Measurements from ENCODE around the gene NCKAP1.
A peak's percentile ranks its signal among the peaks of the same experiment; 100 is the strongest.
"Not testable (repeated sequence)": the region's sequence is repeated elsewhere in the genome, so short reads cannot be mapped to it uniquely, and the experiment has no call there.

NCKAP1 gene

DNA sequence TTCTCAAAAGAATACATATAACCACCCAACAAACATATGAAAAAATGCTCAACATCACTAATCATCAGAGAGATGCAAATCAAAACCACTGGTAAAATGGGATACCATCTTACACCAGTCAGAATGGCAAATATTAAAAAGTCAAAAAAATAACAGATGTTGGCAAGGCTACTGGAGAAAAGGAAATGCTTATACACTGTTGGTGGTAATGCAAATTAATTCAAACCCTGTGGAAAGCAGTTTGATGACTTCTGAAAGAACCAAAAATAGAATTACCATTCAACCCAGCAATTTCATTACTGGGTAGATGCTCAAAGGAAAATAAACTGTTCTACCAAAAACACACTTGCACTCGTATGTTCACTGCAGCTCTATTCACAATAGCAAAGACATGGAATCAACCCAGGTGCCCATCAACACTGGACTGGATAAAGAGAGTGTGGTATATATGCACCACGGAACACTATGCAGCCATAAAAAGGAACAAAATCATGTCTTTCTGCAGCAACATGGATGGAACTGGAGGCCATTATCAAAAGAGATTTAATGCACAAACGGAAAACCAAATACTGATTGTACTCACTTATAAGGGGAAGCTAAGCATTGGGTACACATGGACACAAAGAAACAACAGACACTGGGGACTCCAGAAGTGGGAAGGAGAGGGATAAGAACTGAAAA lies 38.8 kb downstream of the NCKAP1 start:
- DNase-seq: no peak

DNA sequence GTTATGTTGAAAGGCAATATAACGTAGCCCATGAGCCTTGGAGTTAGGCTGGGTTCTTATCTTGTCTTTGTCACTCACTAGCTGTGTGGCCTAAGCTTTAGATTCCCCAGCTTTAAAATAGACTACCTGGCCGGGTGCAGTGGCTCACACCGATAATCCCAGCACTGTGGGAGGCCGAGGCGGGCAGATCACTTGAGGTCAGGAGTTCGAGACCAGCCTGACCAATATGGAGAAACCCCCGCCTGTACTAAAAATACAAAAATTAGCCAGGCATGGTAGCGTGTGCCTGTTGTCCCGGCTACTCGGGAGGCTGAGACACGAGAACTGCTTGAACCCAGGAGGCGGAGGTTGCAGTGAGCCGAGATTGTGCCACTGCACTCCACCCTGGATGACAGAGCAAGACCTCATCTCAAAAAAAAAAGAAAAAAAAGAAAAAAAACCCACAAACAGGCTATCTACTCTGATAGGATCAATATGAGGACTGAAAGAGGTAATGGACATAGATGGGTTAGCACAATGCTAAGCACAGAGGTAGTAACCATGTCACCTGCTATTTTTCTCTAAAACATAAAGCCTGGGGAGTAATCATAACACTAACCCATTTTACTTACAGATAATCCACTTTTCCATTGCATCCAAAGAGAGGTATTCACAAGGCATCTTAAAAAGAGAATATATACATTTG lies 43.9 kb downstream of the NCKAP1 start:
- DNase-seq: no peak

DNA sequence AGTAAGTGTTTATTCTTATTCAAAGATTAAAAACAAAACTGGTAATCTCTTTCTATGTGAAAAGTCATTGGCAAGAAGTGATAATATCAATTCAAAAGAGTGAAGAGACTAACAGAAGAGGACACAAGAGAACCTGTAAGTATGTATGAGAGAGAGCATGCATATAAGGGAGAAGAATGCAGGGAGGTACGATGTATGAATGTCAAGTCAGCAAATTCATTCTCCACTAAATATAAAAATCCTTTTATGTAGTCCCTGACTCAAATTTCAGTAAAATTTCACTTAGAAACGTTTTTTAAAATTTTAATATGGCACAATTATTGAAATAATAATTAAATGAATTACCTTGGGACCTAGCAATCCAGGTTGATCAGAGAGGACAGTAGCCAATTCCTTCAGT lies 55.3 kb downstream of the NCKAP1 start:
- no peak for DNase-seq

DNA sequence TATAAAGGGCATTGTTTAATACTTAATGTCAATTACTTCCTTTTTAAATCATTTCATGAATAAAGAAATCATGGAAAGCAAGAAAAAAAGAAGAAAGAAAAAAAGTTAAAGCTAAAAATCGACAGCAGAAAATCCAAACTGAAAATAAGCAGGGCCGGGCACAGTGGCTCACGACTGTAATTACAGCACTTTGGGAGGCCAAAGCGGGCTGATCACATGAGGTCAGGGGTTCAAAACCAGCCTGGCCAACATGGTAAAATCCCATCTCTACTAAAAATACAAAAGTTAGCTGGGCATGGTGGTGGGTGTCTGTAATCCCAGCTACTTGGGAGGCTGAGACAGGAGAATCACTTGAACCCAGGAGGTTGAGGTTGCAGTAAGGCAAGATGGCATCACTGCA lies 56.8 kb downstream of the NCKAP1 start:
- not testable (repeated sequence) for DNase-seq

DNA sequence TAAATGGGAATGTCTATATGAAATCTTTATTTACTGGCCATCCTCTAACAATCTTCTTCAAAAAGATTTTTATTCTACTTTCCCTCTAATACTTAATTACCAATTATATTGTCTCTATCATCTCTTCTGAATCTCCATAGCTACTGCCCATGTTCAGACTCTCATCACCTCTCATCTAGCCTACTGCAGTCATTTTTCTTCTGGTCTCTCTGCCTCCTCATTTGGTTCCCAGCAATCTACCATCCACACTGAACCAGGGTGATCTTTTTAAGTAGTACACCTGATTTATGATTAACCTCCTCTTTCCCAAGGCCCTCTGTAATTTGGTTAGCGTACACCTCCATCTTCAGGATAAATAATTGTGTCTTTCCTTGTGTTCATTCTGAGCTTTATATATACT lies 57.6 kb downstream of the NCKAP1 start:
- DNase-seq: no peak

DNA sequence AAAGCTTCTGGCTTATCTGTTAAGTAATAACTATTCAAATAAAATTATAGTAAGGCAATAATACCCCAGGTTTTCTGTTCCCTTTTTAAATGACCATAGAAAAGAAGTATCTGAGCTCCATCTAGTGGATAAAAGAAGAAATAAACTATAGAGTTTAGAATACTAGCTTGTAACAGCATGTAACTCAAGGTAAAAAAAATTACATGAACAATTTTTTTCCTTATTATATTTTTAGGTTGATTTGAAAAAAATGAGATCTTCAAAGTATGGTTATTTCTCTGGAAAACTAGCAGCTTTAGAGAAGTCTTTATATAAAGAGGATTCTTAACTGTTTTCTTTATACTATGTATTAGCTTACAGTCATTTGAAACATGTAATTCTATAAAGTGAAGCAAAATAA lies 58.1 kb downstream of the NCKAP1 start:
- DNase-seq: peak; percentile 71

DNA sequence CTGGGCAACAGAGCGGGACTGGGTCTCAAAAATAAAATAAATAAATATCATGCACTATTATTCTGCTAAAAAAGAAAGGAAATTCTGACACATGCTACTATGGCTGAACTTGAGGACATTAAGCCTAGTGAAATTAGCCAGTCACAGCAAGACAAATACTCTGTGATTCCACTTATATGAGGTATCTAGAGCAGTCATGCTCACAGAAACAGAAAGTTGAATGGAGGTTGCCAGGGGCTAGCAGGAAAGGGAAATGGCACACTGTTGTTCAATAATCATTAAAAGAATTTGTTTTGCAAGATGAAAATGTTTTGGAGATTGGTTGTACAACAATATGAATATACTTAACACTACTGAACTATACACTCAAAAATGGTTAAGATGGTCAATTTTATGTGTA lies 60.8 kb downstream of the NCKAP1 start:
- no peak for DNase-seq

DNA sequence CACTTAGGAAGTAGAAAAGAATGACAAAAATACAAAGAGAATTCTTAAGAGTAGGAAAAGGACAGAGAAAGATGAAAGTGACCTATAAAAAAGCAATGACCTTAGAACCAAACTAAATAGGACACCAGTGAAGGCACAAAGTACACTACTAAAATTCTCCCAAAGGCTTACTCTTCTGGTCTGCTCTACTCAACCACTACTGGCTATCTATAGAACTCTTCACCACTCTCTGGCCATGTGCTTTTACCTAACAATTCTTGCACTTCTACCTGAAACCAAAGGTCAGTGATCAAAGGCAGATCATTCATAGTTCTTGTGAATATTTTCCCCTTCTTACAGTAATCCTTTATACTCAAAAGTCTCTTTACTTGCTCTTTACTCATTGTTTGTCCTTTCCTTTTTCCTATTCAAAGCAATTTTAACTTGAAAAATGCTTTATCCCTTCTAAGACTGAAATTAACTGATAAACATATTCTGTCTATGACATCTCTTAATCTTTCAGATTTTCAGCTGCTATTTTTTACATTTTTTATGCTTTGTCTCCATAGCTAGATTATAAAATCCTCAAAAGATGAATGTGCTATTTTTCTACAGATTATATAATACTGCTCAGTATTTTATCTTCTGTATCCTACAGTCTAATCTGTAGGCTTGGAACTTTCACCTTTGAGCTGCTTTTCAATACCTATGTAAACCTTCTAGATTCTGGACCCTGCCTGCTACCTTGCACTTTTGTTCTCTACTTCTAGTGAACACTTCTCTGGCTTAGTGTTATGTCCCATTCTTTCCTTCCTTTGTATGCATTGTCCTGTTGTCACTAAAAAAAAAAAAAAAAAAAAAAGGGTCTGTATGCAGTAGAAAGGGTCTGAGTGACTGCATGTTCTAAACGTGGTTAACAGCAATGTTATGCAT lies 64.6 kb downstream of the NCKAP1 start:
- DNase-seq: no peak

DNA sequence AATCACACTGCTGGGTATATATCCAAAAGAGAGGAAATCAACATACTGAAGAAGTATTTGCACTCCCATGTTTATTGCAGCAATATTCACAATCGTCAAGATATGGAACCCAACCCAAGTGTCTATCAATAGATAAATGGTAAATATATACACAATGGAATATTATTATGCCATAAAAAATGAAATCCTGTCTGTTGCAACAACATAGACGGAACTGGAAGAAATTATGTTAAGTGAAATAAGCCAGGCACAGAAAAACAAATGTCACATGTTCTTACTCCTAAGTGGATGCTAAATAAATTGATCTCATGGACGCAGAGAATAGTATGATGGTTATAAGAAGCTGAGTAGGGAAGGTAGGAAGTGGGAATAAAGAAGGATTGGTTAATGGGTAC lies 65.7 kb downstream of the NCKAP1 start:
- DNase-seq: no peak

DNA sequence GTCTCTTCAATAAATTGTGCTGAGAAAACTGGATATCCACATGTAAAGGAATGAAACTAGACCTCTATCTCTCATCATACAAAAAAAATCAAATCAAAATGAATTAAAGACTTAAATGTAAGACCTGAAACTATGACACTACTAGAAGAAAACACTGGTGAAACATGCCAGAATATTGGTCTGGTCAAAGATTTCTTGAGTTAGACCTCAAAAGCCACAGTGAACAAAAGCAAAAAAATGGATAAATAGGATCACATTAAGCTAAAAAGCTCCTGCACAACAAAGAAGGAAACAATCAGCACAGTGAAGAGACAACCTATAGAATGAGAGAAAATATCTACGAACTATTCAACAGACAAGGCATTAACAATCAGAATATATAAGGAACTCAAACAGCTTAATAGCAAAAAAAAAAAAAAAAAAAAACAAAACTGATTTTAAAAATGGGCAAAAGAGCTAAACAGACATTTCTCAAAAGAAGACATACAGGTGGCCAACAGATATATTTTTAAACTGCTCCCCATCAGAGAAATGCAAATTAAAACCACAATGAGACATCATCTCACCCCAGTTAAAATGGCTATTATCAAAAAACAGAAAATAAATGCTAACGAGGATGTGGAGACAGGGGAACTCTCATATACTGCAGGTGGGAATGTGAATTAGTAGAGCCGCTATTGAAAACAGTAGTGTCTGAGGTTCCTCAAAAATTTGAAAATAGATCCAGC lies 66.3 kb downstream of the NCKAP1 start:
- DNase-seq: no peak

DNA sequence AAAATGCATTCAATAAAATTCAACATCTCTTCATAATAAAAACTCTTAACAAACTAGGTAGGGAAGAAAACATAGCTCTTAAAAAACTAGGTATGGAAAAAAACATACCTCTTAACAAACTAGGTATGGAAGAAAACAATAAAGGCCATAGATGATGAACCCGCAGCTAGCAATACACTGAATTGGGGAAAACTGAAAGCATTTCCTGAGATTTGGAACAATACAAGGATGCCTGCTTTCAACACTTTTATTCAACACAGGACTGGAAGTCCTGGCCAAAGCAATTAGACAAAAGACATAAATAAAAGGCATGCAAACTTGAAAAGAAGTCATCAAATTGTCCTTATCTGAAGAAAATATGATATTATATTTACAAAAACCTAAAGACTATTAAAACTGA lies 67.8 kb downstream of the NCKAP1 start:
- no peak for DNase-seq

DNA sequence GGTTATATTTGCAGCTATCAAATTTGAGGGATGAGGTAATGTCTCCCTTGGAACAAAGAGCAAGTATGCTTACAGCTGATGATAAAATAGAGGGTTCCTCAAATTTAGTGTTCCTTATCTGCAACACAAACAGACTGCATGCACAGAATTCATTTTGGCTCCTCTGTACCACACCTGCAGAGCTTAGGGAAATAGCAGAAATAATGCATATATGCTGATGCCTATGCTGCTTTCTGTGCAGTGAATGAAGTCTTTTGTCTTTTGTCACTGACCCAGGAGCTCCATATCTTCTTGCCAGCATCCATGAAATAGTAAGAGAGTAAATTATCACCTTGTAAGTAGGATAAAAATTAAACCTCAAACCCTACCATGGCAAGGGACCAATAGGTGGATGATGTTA lies 69.8 kb downstream of the NCKAP1 start:
- DNase-seq: no peak

DNA sequence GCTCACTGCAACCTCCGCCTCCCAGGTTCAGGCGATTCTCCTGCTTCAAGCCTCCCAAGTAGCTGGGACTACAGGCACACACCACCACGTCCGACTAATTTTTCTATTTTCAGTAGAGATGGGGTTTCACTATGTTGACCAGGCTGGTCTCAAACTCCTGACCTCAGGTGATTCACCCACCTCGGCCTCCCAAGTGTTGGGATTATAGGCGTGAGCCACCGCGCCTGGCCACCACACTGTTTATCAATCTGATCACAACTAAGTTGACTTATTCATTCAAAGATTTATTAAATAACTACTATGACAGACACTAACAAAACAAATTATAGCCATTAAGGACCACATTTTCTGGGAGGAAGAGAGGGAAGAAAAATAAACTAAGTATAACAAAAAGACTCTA lies 71.9 kb downstream of the NCKAP1 start:
- DNase-seq: not testable (repeated sequence)

DNA sequence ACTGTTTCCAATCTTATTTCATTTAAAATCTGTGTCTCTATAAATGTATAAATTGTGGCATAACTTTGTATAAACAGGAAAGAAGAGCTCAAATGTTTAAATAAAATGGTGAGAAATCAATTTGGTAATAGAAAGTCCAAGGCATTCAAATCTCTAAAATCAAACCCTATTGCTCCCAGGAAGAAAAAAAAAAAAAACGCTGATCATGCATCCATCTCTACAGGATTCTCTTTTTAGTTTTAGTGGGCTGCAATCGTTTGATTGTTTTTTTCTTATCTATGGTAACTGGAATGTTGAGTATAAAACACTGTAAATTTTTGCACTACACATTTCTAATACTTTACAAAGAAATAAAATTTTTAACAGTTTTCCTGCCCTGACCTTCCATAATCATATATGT lies 75.6 kb downstream of the NCKAP1 start:
- no peak for DNase-seq

DNA sequence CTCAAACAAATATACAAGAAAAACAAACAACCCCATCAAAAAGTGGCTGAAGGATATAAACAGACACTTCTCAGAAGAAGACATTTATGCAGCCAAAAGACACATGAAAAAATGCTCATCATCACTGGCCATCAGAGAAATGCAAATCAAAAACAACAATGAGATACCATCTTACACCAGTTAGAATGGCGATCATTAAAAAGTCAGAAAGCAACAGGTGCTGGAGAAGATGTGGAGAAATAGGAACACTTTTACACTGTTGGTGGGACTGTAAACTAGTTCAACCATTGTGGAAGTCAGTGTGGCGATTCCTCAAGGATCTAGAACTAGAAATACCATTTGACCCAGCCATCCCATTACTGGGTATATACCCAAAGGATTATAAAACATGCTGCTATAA lies 77.4 kb downstream of the NCKAP1 start:
- DNase-seq: not testable (repeated sequence)

DNA sequence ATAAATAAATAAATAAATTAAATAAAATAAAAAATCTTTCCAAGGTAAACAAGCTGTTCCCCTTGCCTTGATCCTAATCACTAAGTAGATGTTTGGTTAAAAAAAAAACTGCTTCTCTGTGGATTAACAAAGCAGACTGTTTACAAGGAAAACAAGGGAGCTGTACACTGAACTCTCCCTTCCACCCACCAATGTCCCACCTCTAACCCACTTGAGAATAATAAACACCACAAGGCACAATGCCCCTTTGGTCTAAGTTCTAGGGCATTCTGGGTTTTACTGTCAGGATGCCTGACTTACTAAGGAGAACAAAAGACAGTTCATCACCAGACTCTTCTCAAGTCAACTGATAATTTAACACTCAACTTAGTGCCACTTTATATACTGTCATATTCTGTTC lies 83.5 kb downstream of the NCKAP1 start:
- DNase-seq: no peak

DNA sequence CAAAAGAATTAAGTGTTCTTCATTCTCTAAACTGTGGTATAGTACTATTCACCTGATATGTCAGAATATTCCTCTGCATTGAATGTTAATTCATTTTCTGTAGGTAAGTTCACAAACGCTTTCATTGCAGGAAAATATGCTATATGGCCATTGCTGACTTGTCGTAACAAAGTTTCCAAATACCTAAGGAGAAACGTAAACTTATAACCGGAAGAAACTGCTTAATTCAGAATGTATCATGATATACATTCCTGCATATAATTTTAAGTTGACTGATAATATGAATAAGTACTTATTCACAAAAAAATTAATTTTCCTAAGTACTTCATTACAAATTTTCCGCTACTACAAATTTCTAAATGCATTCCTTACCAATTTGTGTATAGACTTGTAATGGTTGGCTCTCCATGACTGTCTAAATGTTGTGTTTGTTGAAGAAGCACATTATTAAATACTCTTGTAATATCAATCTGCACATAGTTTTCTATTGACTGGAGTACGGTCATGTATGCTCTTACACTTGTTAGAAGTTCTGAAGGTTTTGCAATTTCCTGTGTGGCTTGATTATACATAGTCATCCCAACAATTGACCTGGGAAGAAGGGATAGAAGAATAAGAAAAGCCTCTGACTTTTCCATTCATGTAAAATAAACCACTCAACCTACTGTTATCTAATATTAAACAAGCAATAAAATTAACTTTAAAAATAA lies 85.4 kb downstream of the NCKAP1 start:
- DNase-seq: peak; percentile 86

DNA sequence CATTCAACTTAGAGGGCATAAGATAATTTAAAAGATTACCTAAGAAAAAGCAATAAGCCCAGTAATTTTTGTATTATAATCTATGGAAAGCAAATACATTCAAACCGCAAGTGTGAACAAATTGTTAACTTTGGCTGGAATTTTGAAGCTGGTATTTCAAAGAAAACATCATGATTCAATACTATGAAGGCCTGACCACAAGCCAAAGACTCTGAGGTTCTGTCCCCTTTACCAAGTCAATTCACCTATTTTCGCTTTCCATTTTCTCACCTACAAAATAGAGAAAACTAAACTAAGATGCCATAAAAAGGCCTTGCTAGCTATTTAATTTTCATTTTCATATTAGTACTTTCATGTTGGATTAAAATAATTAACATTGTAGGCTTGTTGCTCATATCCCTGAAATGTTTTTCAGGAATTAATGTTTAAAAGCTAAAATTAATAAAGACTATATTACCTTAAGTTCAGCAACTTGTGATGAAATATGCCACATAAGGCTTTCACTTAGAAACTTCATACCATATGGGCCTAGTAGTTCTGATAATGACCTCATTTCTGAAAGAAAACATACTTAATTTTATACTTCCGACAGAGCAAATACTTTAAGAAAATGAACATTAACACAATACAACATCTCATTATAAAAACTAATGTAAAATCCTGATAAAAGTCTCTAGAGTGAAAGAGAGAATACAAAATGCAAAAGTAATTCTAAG lies 86.2 kb downstream of the NCKAP1 start:
- DNase-seq: peak; percentile 16

DNA sequence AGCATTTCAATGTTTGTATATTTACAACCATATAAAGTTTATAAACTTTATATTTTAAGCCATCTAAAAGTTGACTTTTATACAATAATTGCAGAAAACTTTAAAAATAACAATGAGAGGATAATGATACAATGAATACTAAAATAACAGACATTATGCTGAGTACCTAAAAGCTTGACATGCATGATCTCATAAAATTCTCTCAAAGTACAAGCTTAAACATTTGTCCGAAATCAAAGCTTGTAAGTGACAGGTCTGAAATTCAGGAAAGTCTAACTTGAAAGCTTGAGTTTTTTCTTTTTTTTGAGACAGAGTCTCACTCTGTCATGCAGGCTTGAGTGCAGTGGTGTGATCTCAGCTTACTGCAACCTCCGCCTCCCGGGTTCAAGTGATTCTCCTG lies 87.7 kb downstream of the NCKAP1 start:
- DNase-seq: no peak

DNA sequence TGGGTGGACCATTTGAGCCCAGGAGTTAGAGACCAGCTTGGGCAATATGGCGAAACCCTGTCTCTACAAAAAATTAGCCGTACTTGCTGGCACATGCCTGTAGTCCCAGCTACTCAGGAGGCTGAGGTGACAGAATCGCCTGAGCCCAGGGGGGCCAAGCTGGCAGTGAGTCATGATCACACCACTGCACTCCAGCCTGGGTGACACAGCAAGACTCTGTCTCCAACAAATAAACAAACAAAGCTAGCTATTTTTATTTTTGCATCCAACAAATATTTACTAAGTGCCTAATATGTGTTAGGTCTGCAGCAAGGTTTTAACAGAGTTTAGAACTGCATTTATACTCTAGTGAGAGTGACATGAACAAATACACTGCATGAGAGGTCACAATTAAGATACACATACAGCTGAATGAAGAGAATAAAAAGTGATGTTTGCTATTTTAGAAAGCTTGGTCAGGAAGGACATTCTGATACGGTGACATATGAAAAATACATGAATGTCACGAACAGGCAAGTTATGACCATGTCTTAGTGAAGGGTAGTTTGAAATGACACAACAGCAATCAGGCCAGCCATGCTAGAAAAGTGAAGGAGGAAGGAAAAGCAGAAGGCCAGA lies 88.6 kb downstream of the NCKAP1 start:
- peak; percentile 39 for DNase-seq

DNA sequence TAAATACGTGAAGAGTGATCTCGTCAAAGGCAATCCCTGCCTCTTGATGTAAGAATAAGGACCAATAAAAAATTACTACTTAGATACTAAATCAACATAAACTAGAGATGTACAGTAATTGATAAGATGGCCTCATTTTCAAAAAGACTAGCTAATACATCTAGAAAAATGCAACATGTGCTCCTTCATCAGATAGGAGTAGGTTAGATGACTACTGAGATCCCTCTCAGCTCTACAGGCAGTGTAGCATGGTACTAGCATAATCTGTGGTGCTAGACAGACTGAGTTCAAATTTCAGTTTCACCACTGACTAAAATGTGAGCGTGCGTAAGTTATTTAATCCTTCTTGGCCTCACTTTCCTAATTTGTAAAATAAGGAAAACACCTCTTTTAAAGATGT lies 89.2 kb downstream of the NCKAP1 start:
- no peak for DNase-seq

Measured in HCEC 1CT (cell line).